Left ventricle myocardium inferior (tissue), 1 donor: ENCODE data around the gene SOX9. TPM values are rescaled to one million over a fixed set of nuclear protein-coding genes. Genes with fewer than 3 reads are reported as not detected.

Experiments used
- DNase-seq: peaks from one replicate; pipeline ENCODE4 v3.0.0-alpha.2; 2020
- H3K27ac ChIP-seq: fragments of 200-600 bp; replicated peaks from 2 replicates; pipeline ENCODE4 v1.8.0; 2021
- H3K27me3 ChIP-seq: fragments of 200-600 bp; 2 replicates; pipeline ENCODE4 v1.8.0; 2021; ENCODE audit warnings: low read depth
- H3K36me3 ChIP-seq: fragments of 200-600 bp; 2 replicates; pipeline ENCODE4 v1.8.0; 2021
- H3K4me1 ChIP-seq: fragments of 200-600 bp; 2 replicates; pipeline ENCODE4 v1.8.0; 2021
- H3K4me3 ChIP-seq: fragments of 200-600 bp; 2 replicates; pipeline ENCODE4 v1.8.0; 2021; ENCODE audit warnings: mild to moderate bottlenecking, moderate library complexity
- H3K9me3 ChIP-seq: fragments of 200-600 bp; replicated peaks from 2 replicates; pipeline ENCODE4 v1.8.0; 2021
- intact Hi-C: fragments of 100-400 bp; cut with micrococcal nuclease; formaldehyde crosslinking; loops from one replicate; pipeline ENCODE4 v1.11.0; 2022
- total RNA-seq: library from RNA; stranded (reverse); fragmentation: NEBNext Ultra II Directional; extraction: Animal tissue kit (Norgen Biotek cat#: 25700); gene quantifications from one replicate; pipeline ENCODE4 v1.2.1, GENCODE V29; 2021
- TF ChIP-seq, protein P1 (sequence below): fragments of 200-600 bp; IDR thresholded peaks from 2 replicates; pipeline ENCODE4 v1.8.0; 2021; ENCODE audit warnings: antibody characterized with exemption, mild to moderate bottlenecking, borderline replicate concordance
- donor health status: DM: no; HTN: yes; CAD: no; lungs with severe emphysema.

Gene SOX9
- total RNA-seq, 1 donor from 2014 or later, result 15.0 TPM

DNA sequence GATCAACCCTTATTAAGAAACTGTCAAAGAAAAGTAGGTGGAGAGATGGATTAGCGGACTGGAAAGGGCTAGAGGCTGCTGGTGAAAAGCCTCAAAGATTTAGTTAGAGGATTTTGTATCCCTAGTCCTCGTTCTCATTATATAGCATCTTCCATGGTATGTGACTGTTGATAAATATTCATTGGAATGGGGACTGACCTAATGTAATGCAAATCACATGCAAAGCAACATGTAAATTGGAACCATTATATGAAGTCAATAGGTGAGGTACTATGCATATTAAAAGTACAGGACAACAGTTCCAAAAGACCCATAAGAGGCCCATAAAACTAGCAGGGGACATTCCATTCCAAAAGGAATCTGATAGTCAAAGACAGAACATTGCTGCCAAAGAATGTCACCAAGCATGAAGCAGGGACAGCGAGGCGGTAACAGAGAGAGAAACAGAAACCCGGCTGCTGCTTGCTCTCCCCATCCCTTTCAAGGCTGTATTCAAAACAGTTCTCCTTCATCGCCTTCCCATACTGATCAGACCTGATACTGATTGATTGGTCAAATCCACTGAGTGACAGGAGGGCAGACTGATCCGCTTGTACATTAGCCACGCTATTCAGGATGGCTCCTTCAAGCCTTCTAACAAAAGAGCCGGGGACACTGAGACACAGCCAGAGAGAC lies 44.5 kb downstream of the SOX9 start:
- peaks cover 4% of the 10 kb centered on the region for H3K4me1 ChIP-seq
- intact Hi-C loops, result no loop called here
- H3K27ac ChIP-seq, result no peak overlapping the region
- no peaks in the 10 kb centered on the region for H3K36me3 ChIP-seq
- no peak for DNase-seq
- no peaks in the 10 kb centered on the region for H3K9me3 ChIP-seq
- H3K4me3 ChIP-seq, result no peak overlapping the region
- no peaks in the 10 kb centered on the region for H3K27me3 ChIP-seq
- TF ChIP-seq, protein P1, sequence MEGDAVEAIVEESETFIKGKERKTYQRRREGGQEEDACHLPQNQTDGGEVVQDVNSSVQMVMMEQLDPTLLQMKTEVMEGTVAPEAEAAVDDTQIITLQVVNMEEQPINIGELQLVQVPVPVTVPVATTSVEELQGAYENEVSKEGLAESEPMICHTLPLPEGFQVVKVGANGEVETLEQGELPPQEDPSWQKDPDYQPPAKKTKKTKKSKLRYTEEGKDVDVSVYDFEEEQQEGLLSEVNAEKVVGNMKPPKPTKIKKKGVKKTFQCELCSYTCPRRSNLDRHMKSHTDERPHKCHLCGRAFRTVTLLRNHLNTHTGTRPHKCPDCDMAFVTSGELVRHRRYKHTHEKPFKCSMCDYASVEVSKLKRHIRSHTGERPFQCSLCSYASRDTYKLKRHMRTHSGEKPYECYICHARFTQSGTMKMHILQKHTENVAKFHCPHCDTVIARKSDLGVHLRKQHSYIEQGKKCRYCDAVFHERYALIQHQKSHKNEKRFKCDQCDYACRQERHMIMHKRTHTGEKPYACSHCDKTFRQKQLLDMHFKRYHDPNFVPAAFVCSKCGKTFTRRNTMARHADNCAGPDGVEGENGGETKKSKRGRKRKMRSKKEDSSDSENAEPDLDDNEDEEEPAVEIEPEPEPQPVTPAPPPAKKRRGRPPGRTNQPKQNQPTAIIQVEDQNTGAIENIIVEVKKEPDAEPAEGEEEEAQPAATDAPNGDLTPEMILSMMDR, result no peak

DNA sequence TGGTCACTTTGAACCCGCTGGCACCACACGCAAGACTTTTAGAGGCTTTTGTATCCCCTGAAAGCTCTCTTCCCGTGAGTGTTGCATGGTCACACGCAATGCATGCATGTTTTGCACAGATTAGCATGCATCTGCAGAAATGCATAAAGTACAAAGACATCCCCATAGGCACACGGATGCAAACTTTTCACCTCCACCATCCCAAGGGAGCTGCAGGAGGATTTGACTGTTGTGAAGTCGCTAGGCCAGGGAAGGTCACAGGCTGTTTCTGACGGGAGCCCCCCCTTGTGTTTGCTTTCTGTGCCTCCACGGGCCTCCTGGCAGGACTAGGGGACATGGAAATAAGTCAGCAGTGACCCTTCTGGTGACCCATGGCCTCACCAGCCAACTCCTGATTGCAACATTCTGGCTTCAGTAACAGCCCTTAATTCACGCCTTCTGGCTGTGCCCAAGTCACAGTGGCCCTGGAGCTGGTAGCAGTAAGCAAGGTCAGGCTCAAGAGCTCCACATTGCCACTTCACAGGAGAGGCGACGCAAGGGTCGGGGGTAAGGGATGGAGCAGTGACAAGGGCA lies 45.1 kb downstream of the SOX9 start:
- DNase-seq, result no peak
- TF ChIP-seq, protein P1, result no peak
- Histone ChIP-seq H3K27me3 (no peaks in the 10 kb centered on the region), H3K36me3 (no peaks in the 10 kb centered on the region), H3K27ac (no peak overlapping the region), H3K4me1 (peaks cover 5% of the 10 kb centered on the region), H3K4me3 (no peak overlapping the region), H3K9me3 (no peaks in the 10 kb centered on the region)
- intact Hi-C loops, result no loop called here

DNA sequence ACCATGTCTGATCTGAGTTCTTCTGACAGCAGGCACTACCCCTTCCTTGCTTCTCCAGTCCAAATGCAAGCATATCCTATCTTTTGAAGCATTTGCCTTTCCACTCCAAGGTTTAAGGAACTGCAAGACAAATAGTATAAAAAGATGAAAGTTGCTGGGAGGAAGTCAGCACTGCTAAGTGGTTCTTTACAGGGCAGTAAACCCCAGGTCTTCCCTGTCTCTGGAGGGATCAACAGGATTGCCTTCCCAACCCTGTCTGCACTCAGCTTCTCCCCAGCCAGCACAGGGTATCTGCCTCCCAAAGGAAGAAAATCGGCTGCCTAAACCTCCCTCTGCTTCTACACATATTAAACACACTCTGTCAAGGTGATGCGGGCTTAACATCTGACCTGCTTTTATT lies 46.8 kb downstream of the SOX9 start:
- H3K4me3 ChIP-seq, result no peak overlapping the region
- TF ChIP-seq, protein P1, result no peak
- intact Hi-C loops, result no loop called here
- H3K4me1 ChIP-seq, result peaks cover 18% of the 10 kb centered on the region
- no peaks in the 10 kb centered on the region for H3K9me3 ChIP-seq
- H3K27me3 ChIP-seq, result no peaks in the 10 kb centered on the region
- H3K36me3 ChIP-seq, result no peaks in the 10 kb centered on the region
- DNase-seq, result no peak
- H3K27ac ChIP-seq, result no peak overlapping the region

DNA sequence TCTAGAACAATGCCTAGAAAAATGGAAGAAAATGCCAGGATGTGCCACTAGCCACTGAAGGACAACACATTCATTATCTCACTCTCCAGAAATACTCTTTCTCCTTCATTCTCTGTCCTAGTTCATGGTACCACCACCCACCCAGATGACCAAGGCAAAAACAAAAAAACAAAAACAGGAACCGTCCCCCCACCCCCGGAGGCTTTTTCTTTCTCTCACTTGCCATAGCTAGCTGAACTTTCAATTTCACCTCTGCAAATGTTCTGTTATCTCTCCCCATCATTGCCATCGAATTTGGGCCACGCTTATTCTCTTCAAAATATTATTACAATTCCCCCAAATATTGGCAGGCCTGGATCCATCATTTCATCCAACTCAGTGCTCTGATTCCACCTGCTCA lies 49.0 kb downstream of the SOX9 start:
- no peaks in the 10 kb centered on the region for H3K27me3 ChIP-seq
- H3K9me3 ChIP-seq, result no peaks in the 10 kb centered on the region
- TF ChIP-seq, protein P1, result no peak
- H3K4me3 ChIP-seq, result no peak overlapping the region
- peaks cover 14% of the 10 kb centered on the region for H3K4me1 ChIP-seq
- H3K36me3 ChIP-seq, result no peaks in the 10 kb centered on the region
- H3K27ac ChIP-seq, result no peak overlapping the region
- DNase-seq, result no peak
- intact Hi-C loops, result no loop called here

DNA sequence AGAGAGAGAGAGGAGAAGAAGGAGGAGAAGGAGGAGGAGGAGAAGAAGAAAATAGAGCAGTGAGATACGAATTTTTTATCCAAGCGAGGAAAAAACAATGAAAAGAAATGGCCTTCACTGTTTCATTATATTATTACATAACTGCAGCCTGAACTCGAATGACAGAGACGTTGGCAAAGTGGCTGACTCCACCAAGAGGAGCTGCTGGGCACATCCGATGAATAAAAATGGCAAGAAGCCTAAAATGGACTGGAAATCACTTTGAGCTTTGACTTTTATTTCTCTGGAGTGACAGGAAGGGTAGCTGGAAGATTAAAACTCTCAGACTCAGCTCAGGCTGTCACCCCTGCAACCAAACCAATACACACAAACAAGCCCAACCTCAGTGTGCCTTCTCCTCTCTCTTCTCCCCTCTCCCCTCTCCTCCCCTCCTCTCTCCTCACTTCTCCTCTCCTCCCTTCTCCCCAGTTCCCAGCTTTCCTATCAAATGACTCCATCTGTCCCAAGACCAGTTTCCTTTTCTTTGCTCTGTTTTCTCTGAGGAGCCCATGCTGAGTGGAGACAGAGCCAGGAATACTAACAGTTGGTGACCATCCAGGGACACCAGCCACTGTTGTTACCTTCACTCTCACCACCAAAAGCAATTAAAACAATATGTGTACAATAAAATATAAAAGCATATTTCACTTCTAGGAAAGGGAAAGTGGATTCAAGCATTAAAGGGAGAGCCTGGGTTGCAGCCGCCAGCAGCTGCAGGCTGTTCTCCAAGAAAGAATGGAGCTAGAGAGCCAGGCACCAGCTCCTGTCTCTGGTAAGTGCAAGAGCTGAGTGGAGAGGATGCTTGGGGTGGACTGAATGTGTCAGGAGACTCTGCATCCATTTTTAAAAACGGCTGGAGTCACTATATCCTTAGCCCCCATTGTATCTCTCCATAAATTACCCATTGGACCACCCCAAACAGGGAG lies 51.2 kb downstream of the SOX9 start:
- Histone ChIP-seq H3K36me3 (no peaks in the 10 kb centered on the region), H3K27ac (peak overlapping the region; percentile 69), H3K4me3 (no peak overlapping the region), H3K9me3 (no peaks in the 10 kb centered on the region), H3K27me3 (no peaks in the 10 kb centered on the region), H3K4me1 (peaks cover 14% of the 10 kb centered on the region)
- DNase-seq, result no peak
- TF ChIP-seq, protein P1, result no peak
- intact Hi-C loops, result no loop called here
